GM19238 (cell line): ENCODE data around the gene PCNX2.

ENCODE experiments used
- DNase-seq: peaks from one replicate; pipeline ENCODE4 v3.0.0; 2011; ENCODE audit warnings: low spot score; ENCODE audit not compliant: insufficient read length

PCNX2 gene

GRCh38 chr1:233295237-233295974, at the start of gene PCNX2:
Gene PCNX2, minus strand, starts transcription at chr1:233295725. Its CDS starts 247 bp downstream, at chr1:233295478.
- peak; percentile 78 for DNase-seq

- no peak for DNase-seq
Observed at GRCh38 chr1:233343262-233343661, 47.7 kb upstream of the PCNX2 start.

- no peak for DNase-seq
Observed at GRCh38 chr1:233342086-233342485, 46.6 kb upstream of the PCNX2 start.

GRCh38 chr1:233340966-233341516, 45.5 kb upstream of the PCNX2 start:
- no peak for DNase-seq

GRCh38 chr1:233340031-233340555, 44.6 kb upstream of the PCNX2 start:
- DNase-seq, result no peak

GRCh38 chr1:233338102-233338501, 42.6 kb upstream of the PCNX2 start:
- no peak for DNase-seq

- no peak for DNase-seq
Observed at GRCh38 chr1:233337505-233337904, 42.0 kb upstream of the PCNX2 start.

- DNase-seq, result no peak
Observed at GRCh38 chr1:233336554-233337456, 41.3 kb upstream of the PCNX2 start.

GRCh38 chr1:233334092-233334491, 38.6 kb upstream of the PCNX2 start:
- no peak for DNase-seq

- DNase-seq, result no peak
Observed at GRCh38 chr1:233333086-233333485, 37.6 kb upstream of the PCNX2 start.

- no peak for DNase-seq
Observed at GRCh38 chr1:233331676-233332519, 36.4 kb upstream of the PCNX2 start.

GRCh38 chr1:233328142-233328921, 32.8 kb upstream of the PCNX2 start:
- no peak for DNase-seq

- no peak for DNase-seq
Observed at GRCh38 chr1:233327651-233328141, 32.2 kb upstream of the PCNX2 start, which contains the start of gene MAP3K21. Gene MAP3K21, plus strand, starts transcription at chr1:233327724. Its CDS starts 305 bp downstream, at chr1:233328029.

GRCh38 chr1:233326811-233327650, 31.5 kb upstream of the PCNX2 start:
- peak; percentile 73 for DNase-seq

GRCh38 chr1:233326319-233326718, 30.8 kb upstream of the PCNX2 start:
- DNase-seq, result no peak

GRCh38 chr1:233323718-233324117, 28.2 kb upstream of the PCNX2 start:
- DNase-seq, result no peak

GRCh38 chr1:233320023-233320422, 24.5 kb upstream of the PCNX2 start:
- no peak for DNase-seq

GRCh38 chr1:233319272-233319671, 23.7 kb upstream of the PCNX2 start:
- DNase-seq, result no peak

- no peak for DNase-seq
Observed at GRCh38 chr1:233316473-233316872, 20.9 kb upstream of the PCNX2 start.
